GM23338 (cell line): Measurements from ENCODE around the gene FMR1NB. TPM values are rescaled to one million over a fixed set of nuclear protein-coding genes. Genes with fewer than 3 reads are reported as not detected.

Source experiments
- ATAC-seq: fragments of 200-7000 bp; cut with Tn5 transposase; 3 replicates; pipeline ENCODE4 v1.9.1; 2020
- DNase-seq: peaks from one replicate; pipeline ENCODE4 v3.0.0-alpha.2; 2015; ENCODE audit warnings: low spot score
- H2AFZ ChIP-seq: fragments of 200-600 bp; sonication (generic); 2 replicates; pipeline ENCODE4 v1.8.0; 2016; ENCODE audit warnings: antibody characterized with exemption, mild to moderate bottlenecking, moderate library complexity
- H3F3A ChIP-seq: fragments of 200-600 bp; sonication (generic); replicated peaks from 2 replicates; pipeline ENCODE4 v1.8.0; 2017; ENCODE audit warnings: antibody characterized with exemption, mixed run types, low read depth
- H3K27ac ChIP-seq: fragments of 200-600 bp; sonication (generic); 2 replicates; pipeline ENCODE4 v1.6.1; 2016; ENCODE audit warnings: low read depth
- H3K27me3 ChIP-seq: fragments of 200-600 bp; sonication (generic); 2 replicates; pipeline ENCODE4 v1.8.0; 2016; ENCODE audit warnings: mild to moderate bottlenecking, mixed run types, moderate library complexity; ENCODE audit not compliant: insufficient read depth
- H3K36me3 ChIP-seq: fragments of 200-600 bp; sonication (generic); 2 replicates; pipeline ENCODE4 v1.8.0; 2016; ENCODE audit warnings: mild to moderate bottlenecking; ENCODE audit not compliant: insufficient read depth
- H3K4me1 ChIP-seq: fragments of 200-600 bp; sonication (generic); 2 replicates; pipeline ENCODE4 v1.8.0; 2016; ENCODE audit warnings: mild to moderate bottlenecking, moderate library complexity; ENCODE audit not compliant: insufficient read depth
- H3K4me2 ChIP-seq: fragments of 200-600 bp; sonication (generic); 2 replicates; pipeline ENCODE4 v1.7.1; 2017; ENCODE audit warnings: mixed run types
- H3K4me3 ChIP-seq: fragments of 200-600 bp; sonication (generic); 2 replicates; pipeline ENCODE4 v1.6.1; 2016; ENCODE audit warnings: mixed run types
- H3K79me2 ChIP-seq: fragments of 200-600 bp; sonication (generic); replicated peaks from 2 replicates; pipeline ENCODE4 v1.8.0; 2017; ENCODE audit warnings: mild to moderate bottlenecking; ENCODE audit not compliant: insufficient read depth
- H3K9me2 ChIP-seq: fragments of 200-600 bp; sonication (generic); 2 replicates; pipeline ENCODE4 v1.8.0; 2017; ENCODE audit not compliant: insufficient read depth
- H4K20me1 ChIP-seq: fragments of 200-600 bp; sonication (generic); replicated peaks from 2 replicates; pipeline ENCODE4 v1.8.0; 2017; ENCODE audit warnings: mild to moderate bottlenecking; ENCODE audit not compliant: insufficient read depth
- H3K27ac Mint-ChIP-seq: 2 replicates; pipeline ENCODE4 v1.8.0; 2020; ENCODE audit warnings: inconsistent platforms, mild to moderate bottlenecking, moderate library complexity, mixed read lengths
- H3K27me3 Mint-ChIP-seq: 3 replicates; pipeline ENCODE4 v1.8.0; 2022; ENCODE audit warnings: low read depth, mild to moderate bottlenecking, moderate library complexity, mixed read lengths, inconsistent platforms; ENCODE audit not compliant: insufficient read depth, poor library complexity
- H3K36me3 Mint-ChIP-seq: 3 replicates; pipeline ENCODE4 v1.8.0; 2021; ENCODE audit warnings: low read depth, mild to moderate bottlenecking, inconsistent platforms, moderate library complexity, mixed read lengths
- H3K4me1 Mint-ChIP-seq: 3 replicates; pipeline ENCODE4 v1.8.0; 2020; ENCODE audit warnings: mild to moderate bottlenecking, inconsistent platforms, mixed read lengths
- H3K4me3 Mint-ChIP-seq: 3 replicates; pipeline ENCODE4 v1.8.0; 2021; ENCODE audit warnings: moderate library complexity, mild to moderate bottlenecking, inconsistent platforms, mixed read lengths
- H3K9me3 Mint-ChIP-seq: 3 replicates; pipeline ENCODE4 v1.8.0; 2020; ENCODE audit warnings: moderate library complexity, mild to moderate bottlenecking, inconsistent platforms, mixed read lengths
- CREB1 ChIP-seq: fragments of 250-450 bp; sonication (Bioruptor Pico); IDR thresholded peaks from 2 replicates; pipeline ENCODE4 v1.5.0; 2020; ENCODE audit warnings: low read depth, mild to moderate bottlenecking, moderate library complexity
- ETS1 ChIP-seq: IDR thresholded peaks from 2 replicates; pipeline ENCODE4 v1.6.1; 2016; ENCODE audit warnings: antibody characterized with exemption
- EZH2 ChIP-seq: fragments of 200-600 bp; sonication (generic); IDR thresholded peaks from one replicate; pipeline ENCODE4 v1.8.0; 2017; ENCODE audit warnings: antibody characterized with exemption, mild to moderate bottlenecking, low read depth; ENCODE audit not compliant: unreplicated experiment
- EZH2phosphoT487 ChIP-seq: fragments of 200-600 bp; sonication (generic); IDR thresholded peaks from one replicate; pipeline ENCODE4 v1.8.1; 2018; ENCODE audit warnings: antibody characterized with exemption; ENCODE audit not compliant: unreplicated experiment
- JUNB ChIP-seq: IDR thresholded peaks from one replicate; pipeline ENCODE4 v1.6.1; 2016; ENCODE audit warnings: antibody characterized with exemption; ENCODE audit not compliant: unreplicated experiment
- NANOG ChIP-seq: IDR thresholded peaks from 2 replicates; pipeline ENCODE4 v1.6.1; 2016; ENCODE audit warnings: antibody characterized with exemption, borderline replicate concordance
- POLR2AphosphoS5 ChIP-seq: IDR thresholded peaks from 2 replicates; pipeline ENCODE4 v1.6.1; 2016; ENCODE audit warnings: antibody characterized with exemption, low read depth
- REST ChIP-seq: IDR thresholded peaks from one replicate; pipeline ENCODE4 v1.6.1; 2018; ENCODE audit warnings: antibody characterized with exemption; ENCODE audit not compliant: unreplicated experiment
- STAT1 ChIP-seq: IDR thresholded peaks from one replicate; pipeline ENCODE4 v1.6.1; 2016; ENCODE audit warnings: antibody characterized with exemption; ENCODE audit not compliant: unreplicated experiment
- ZNF114 ChIP-seq: fragments of 250-450 bp; sonication (Bioruptor Pico); IDR thresholded peaks from 2 replicates; pipeline ENCODE4 v1.5.0; 2020; ENCODE audit warnings: mild to moderate bottlenecking, moderate library complexity
- ZNF331 ChIP-seq: fragments of 250-450 bp; sonication (Bioruptor Pico); IDR thresholded peaks from 2 replicates; pipeline ENCODE4 v1.5.0; 2020; ENCODE audit warnings: low read depth, mild to moderate bottlenecking, moderate library complexity
- ZNF462 ChIP-seq: fragments of 250-450 bp; sonication (Bioruptor Pico); IDR thresholded peaks from 2 replicates; pipeline ENCODE4 v1.5.0; 2020; ENCODE audit warnings: mild to moderate bottlenecking, moderate library complexity
- polyA plus RNA-seq: library from polyadenylated mRNA; unstranded; fragments of >200 nt; fragmentation: Nextera tagmentation; extraction: Ambion mirVana; gene quantifications from 2 replicates; pipeline ENCODE4 v1.2.1, GENCODE V29; 2016
- total RNA-seq: library from RNA; depleted of rRNA; stranded (reverse); fragments of >200 nt; shearing (Covaris generic); gene quantifications from 2 replicates; pipeline ENCODE4 v1.2.3, GENCODE V29; 2014
- TF ChIP-seq, protein P1 (sequence below), 2 experiments: fragments of 200-600 bp in 1 of 2; sonication (generic) in 1 of 2; conservative IDR thresholded peaks; 2 replicates each; pipeline versions ENCODE4 v1.5.1 to v1.6.1; 2016 to 2017; ENCODE audit warnings: antibody characterized with exemption in 2 of 2, low read depth in 2 of 2, mild to moderate bottlenecking in 2 of 2, moderate library complexity in 1 of 2

The FMR1NB gene
- total and polyA plus RNA-seq, 2 experiments from 2014 or later = not detected

GRCh38 chrX:148024425-148025148, 43.5 kb downstream of the FMR1NB start:
- no peaks in the 10 kb centered on the region for H3K36me3 ChIP-seq
- H3K36me3 Mint-ChIP-seq = no peaks in the 10 kb centered on the region
- no peak overlapping the region for H3K4me3 Mint-ChIP-seq

More at GRCh38 chrX:148024425-148025148, 43.5 kb downstream of the FMR1NB start:
- H3K79me2 ChIP-seq = no peaks in the 10 kb centered on the region
- H4K20me1 ChIP-seq = no peaks in the 10 kb centered on the region
- no peak for DNase-seq
- no peak for ATAC-seq
- H3K27me3 ChIP-seq = no peaks in the 10 kb centered on the region
- no peaks in the 10 kb centered on the region for H3K9me2 ChIP-seq
- TF ChIP-seq ZNF331 (CRISPR knock-in tag) (no peak), ETS1 (no peak), CREB1 (CRISPR knock-in tag) (no peak), POLR2AphosphoS5 (no peak), ZNF462 (no peak), STAT1 (no peak), REST (no peak), ZNF114 (CRISPR knock-in tag) (no peak), JUNB (no peak), NANOG (no peak), EZH2 (no peak), EZH2phosphoT487 (no peak)
- TF ChIP-seq, protein P1, sequence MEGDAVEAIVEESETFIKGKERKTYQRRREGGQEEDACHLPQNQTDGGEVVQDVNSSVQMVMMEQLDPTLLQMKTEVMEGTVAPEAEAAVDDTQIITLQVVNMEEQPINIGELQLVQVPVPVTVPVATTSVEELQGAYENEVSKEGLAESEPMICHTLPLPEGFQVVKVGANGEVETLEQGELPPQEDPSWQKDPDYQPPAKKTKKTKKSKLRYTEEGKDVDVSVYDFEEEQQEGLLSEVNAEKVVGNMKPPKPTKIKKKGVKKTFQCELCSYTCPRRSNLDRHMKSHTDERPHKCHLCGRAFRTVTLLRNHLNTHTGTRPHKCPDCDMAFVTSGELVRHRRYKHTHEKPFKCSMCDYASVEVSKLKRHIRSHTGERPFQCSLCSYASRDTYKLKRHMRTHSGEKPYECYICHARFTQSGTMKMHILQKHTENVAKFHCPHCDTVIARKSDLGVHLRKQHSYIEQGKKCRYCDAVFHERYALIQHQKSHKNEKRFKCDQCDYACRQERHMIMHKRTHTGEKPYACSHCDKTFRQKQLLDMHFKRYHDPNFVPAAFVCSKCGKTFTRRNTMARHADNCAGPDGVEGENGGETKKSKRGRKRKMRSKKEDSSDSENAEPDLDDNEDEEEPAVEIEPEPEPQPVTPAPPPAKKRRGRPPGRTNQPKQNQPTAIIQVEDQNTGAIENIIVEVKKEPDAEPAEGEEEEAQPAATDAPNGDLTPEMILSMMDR (conservative IDR thresholded peaks at IDR 0.05; ENCODE audit: low read depth in 2 of 2) = no peak
- H3F3A ChIP-seq = no peaks in the 10 kb centered on the region
- no peak overlapping the region for H3K27ac ChIP-seq
- Mint-ChIP-seq H3K4me1 (no peaks in the 10 kb centered on the region), H3K9me3 (no peaks in the 10 kb centered on the region; the same call in 2 of the 3 replicates), H3K27me3 (no peaks in the 10 kb centered on the region), H3K27ac (no peak overlapping the region)
- no peak overlapping the region for H3K4me3 ChIP-seq
- no peaks in the 10 kb centered on the region for H3K4me1 ChIP-seq
- H2AFZ ChIP-seq = no peak overlapping the region
- no peak overlapping the region for H3K4me2 ChIP-seq
